PFSK-1 (cell line): ENCODE data around the gene PLA2G3.

Experiments used
- FOXP2 ChIP-seq: optimal IDR thresholded peaks from 2 replicates; pipeline ENCODE3; 2011; ENCODE audit warnings: borderline replicate concordance, control low read depth, inconsistent platforms; ENCODE audit not compliant: insufficient read depth; ENCODE audit errors: extremely low read length, extremely low read depth
- POLR2AphosphoS5 ChIP-seq: IDR thresholded peaks from 2 replicates; pipeline ENCODE4 v1.6.1; 2012; ENCODE audit warnings: low read depth, mild to moderate bottlenecking, control low read depth, low read length, moderate library complexity
- REST ChIP-seq, 2 experiments: IDR thresholded peaks; 2 replicates each; pipeline versions ENCODE4 v1.6.1 to v1.8.0; 2011 to 2012; ENCODE audit warnings: low read depth in 2 of 2, low read length in 2 of 2, control low read depth in 1 of 2, inconsistent platforms in 1 of 2, mild to moderate bottlenecking in 1 of 2, moderate library complexity in 1 of 2; ENCODE audit not compliant: insufficient read depth in 1 of 2
- SIN3A ChIP-seq: IDR thresholded peaks from 2 replicates; pipeline ENCODE4 v1.6.1; 2012; ENCODE audit warnings: mild to moderate bottlenecking, low read length, moderate library complexity, borderline replicate concordance; ENCODE audit not compliant: insufficient read depth

- TF ChIP-seq SIN3A (no peak), REST (IDR thresholded peaks at IDR 0.05; ENCODE audit: insufficient read depth in 1 of 2, low read depth in 2 of 2, low read length in 2 of 2) (no peak), POLR2AphosphoS5 (no peak), FOXP2 (no peak)
Observed at GRCh38 chr22:31184015-31184414, 43.7 kb upstream of the PLA2G3 start.
